GM19468 (cell line): Measurements from ENCODE around the gene HDLBP.
"Not testable (repeated sequence)": the region's sequence is repeated elsewhere in the genome, so short reads cannot be mapped to it uniquely, and the experiment has no call there.

ENCODE experiments used
- ATAC-seq: cut with Tn5 transposase; IDR thresholded peaks from one replicate; pipeline ENCODE4 v1.9.1; 2021; ENCODE audit warnings: mild to moderate bottlenecking, moderate library complexity, moderate number of reproducible peaks; ENCODE audit not compliant: unreplicated experiment; ENCODE audit errors: extremely low read depth

HDLBP gene

GRCh38 chr2:241279413-241279812 lies 36.1 kb downstream of the HDLBP start:
- no peak for ATAC-seq

DNA sequence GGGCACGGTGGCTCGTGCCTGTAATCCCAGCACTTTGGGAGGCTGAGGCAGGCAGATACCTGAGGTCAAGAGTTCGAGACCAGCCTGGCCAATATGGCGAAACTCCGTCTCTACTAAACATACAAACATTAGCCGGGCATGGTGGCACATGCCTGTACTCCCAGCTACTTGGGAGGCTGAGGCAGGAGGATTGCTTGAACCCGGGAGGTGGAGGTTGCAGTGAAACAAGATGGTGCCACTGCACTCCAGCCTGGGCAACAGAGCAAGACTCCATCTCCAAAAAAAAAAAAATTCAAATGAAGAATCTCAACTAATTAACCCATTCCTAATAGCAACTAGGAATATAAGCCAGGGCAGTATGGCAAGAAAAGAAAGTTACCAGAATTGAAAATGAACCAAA lies 37.2 kb downstream of the HDLBP start:
- not testable (repeated sequence) for ATAC-seq

GRCh38 chr2:241275910-241276309 lies 39.6 kb downstream of the HDLBP start:
- no peak for ATAC-seq

GRCh38 chr2:241275504-241275903 lies 40.0 kb downstream of the HDLBP start:
- ATAC-seq: no peak

DNA sequence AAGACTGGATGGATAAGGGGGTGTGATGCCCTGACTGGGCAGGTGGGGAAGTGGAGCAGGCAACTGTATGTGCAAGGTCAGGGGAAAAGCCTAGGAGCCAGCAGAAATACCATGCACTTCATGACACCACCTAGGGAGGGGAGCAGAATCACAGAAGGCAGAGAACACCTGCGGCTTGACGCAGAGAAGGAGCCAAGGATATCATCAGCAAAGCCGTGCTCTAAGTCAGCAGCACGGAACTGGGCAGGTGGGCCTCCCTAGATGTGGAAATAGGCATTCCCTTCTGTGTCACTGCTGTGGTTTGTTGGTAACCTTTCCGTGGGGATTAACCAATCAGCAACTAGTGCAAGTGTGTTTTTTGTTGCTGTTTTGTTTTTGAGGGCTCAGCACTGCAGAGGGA lies 41.3 kb downstream of the HDLBP start:
- ATAC-seq: no peak

DNA sequence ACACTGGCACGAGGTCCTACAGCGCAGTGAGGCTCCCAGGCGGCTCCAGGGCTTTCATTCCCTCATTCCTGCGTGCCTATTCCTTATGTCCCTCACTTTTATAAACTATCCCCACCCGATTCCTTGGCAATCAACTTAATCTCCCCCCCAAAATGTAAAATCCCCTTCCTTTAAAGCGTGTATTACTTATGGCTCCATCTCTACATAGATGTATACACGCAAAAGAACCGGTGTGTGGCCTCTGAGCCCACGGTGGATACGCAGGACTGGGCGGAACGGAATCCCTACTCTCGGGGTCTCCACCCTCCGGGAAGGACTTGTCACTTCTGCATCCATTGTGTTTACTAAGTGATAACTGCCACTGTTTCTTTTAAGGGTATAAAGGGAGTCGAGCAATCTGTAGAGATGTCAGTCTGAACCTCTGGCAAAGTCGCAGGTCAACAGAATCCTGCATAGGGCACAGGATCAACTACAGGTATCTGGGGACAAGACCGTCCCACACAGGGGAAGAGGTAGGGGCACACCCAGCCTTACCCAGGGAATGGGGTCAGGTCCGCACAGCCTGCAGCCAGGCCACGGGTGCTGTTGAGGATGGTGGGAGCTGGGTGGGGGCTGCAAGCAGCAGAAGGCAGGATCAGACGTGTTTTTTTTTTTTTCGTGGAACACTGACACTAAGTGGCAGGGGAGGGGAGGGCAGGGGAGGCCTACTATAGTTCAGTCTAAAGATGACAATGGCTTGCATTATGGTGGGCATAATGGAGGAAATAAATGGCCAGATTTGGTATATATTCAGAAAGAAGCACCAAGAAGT lies 42.1 kb downstream of the HDLBP start:
- no peak for ATAC-seq

- no peak for ATAC-seq
Observed at GRCh38 chr2:241272303-241273209, 42.9 kb downstream of the HDLBP start.

GRCh38 chr2:241271706-241272302 lies 43.7 kb downstream of the HDLBP start:
- ATAC-seq: no peak

- no peak for ATAC-seq
Observed at GRCh38 chr2:241270531-241270930, 44.9 kb downstream of the HDLBP start.

GRCh38 chr2:241269707-241270520 lies 45.6 kb downstream of the HDLBP start:
- no peak for ATAC-seq

DNA sequence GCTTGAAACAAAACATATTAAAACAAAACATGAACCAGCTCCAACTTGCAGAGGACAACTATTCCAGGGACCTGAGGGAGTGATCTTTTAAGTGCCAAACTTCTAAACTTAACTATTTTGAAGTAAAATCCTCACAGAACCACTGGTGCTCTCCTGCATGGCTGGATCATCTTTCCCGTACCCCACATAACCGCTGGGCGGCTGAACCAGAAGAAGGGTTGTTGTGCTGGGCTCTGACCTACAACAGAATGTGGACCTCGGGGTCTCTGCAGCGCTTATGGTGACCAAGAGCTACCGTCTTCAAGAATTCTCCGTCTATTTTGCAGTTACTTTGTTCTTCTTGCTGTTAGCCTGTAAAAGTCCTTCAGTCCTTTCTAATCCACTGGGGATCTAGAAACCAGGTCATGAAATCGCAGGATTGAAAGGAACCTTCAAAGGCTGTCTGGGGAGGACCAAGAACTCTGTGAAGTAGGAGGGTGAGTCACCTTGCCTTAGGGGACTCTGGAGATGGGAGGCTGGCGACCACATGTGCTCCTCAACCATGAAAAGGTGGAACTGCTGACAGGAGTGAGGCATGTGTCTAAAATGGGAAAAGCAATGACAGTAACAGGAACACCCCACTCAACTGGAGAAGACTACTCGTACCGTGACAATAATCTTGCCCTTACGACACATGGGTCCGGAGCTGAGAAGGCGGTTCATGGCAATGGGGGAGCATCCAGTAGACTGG lies 46.6 kb downstream of the HDLBP start:
- ATAC-seq: no peak

- ATAC-seq: no peak
Observed at GRCh38 chr2:241268306-241268705, 47.2 kb downstream of the HDLBP start.

DNA sequence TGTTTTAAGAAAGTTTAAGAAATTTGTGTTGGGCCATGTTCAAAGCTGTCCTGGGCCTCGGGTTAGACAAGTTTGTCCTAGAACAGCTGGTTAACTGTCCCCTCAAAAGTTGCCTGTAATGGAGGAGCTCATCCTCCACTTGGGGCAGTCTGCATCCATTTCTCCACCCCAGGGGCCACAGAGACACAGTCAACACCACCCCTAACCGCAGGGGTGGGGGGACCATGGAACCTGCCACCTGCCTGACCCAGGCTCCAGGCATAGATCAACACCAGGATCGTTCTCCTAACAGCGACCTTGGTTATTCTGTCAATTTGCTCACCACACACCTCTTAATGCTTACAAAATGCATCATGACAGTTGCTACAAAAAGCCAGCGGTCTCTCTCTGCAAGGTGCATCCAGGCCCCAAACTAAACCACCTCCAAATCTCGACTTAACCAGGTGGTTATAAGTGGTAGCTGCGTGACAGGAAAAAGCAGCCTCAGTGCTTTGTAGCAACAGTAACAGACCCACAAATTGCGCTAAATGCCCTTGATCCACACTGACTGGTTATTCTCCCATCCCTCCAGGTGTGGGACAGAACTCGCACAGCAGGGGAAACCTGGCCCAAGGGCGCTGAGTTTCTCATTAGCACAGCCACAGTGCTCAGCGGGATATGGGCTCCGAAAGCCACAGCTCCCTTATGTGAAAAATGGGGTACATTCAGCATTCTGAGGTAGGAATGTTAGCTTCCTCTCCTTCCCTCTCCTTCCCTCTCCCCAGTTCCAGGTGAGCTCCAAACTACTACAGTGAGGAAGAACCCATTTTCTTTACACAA lies 48.0 kb downstream of the HDLBP start:
- ATAC-seq: no peak

- ATAC-seq: no peak
Observed at GRCh38 chr2:241265506-241265905, 50.0 kb downstream of the HDLBP start.

DNA sequence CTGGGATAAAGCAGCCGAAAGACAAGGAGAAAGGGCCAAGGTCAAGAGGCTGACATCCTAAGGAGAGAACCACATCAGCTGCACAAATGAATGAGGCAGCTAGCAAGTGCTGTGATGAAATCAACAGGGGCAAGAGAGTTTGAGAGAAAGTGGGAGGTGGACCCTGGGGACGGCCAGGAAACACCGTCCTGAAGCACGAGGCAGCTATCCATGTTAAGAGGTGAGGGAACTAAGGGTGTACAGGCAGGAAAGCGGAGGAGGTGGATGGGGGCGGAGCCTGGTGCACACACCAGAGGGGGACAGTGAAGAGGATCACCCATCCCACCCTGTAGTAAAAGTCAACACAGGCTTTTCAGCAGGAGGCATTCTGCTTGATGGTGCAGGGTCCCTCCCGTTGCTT lies 52.4 kb downstream of the HDLBP start:
- ATAC-seq: no peak

DNA sequence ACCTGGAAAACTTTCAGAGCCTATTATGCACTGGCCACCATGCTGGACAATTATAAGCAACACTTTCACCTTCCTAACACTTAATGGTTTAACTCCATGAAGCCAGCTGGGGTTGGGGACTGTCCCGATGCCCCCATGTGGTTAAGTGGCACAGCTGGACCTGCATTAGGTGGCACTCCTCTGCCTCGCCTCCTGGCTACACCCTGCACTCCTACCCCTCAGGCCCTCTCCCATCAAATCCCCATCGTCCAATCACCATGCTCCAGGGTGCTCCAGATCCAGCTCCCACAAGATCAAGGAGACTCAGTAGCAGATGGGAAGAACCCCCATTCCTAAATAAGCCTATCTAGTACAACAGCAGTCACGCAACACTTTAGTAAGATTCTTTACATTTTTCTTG lies 53.8 kb downstream of the HDLBP start:
- no peak for ATAC-seq

GRCh38 chr2:241260911-241261310 lies 54.6 kb downstream of the HDLBP start:
- ATAC-seq: no peak

GRCh38 chr2:241258505-241259280 lies 56.8 kb downstream of the HDLBP start:
- no peak for ATAC-seq
